Effector memory CD8-positive, alpha-beta T cell (primary cell): Measurements from ENCODE around the gene MUC20.
"Not testable (repeated sequence)": the region's sequence is repeated elsewhere in the genome, so short reads cannot be mapped to it uniquely, and the experiment has no call there.

Experiments used
- ATAC-seq: fragments of 150-1000 bp; cut with Tn5 transposase; replicated peaks from 2 replicates; pipeline ENCODE4 v1.10.0; 2021; ENCODE audit warnings: mild to moderate bottlenecking, moderate library complexity
- DNase-seq, 3 experiments: peaks; one replicate each; pipeline ENCODE4 v3.0.0; 2021
- H3K27ac Mint-ChIP-seq, 2 donors: one replicate each; pipeline ENCODE4 v1.8.0; 2022; ENCODE audit warnings: mild to moderate bottlenecking in 2 of 2, mixed read lengths in 2 of 2, moderate library complexity in 2 of 2
- H3K27me3 Mint-ChIP-seq, 2 donors: one replicate each; pipeline ENCODE4 v1.8.0; 2022; ENCODE audit warnings: mixed read lengths in 2 of 2
- H3K36me3 Mint-ChIP-seq: one replicate; pipeline ENCODE4 v1.8.0; 2022; ENCODE audit warnings: mild to moderate bottlenecking, moderate library complexity, mixed read lengths; ENCODE audit not compliant: insufficient read depth
- H3K4me1 Mint-ChIP-seq, 2 donors: one replicate each; pipeline ENCODE4 v1.8.0; 2022; ENCODE audit warnings: low read depth in 2 of 2, mixed read lengths in 2 of 2
- H3K4me3 Mint-ChIP-seq, 2 donors: one replicate each; pipeline ENCODE4 v1.8.0; 2022; ENCODE audit warnings: mild to moderate bottlenecking in 2 of 2, mixed read lengths in 2 of 2, moderate library complexity in 2 of 2
- H3K9me3 Mint-ChIP-seq, 2 donors: one replicate each; pipeline ENCODE4 v1.8.0; 2022; ENCODE audit warnings: mixed read lengths in 2 of 2
- total RNA-seq, 9 experiments: gene quantifications; one replicate each; lab custom pipeline; 2026; lab: John Stamatoyannopoulos, UW

MUC20 gene, protein sequence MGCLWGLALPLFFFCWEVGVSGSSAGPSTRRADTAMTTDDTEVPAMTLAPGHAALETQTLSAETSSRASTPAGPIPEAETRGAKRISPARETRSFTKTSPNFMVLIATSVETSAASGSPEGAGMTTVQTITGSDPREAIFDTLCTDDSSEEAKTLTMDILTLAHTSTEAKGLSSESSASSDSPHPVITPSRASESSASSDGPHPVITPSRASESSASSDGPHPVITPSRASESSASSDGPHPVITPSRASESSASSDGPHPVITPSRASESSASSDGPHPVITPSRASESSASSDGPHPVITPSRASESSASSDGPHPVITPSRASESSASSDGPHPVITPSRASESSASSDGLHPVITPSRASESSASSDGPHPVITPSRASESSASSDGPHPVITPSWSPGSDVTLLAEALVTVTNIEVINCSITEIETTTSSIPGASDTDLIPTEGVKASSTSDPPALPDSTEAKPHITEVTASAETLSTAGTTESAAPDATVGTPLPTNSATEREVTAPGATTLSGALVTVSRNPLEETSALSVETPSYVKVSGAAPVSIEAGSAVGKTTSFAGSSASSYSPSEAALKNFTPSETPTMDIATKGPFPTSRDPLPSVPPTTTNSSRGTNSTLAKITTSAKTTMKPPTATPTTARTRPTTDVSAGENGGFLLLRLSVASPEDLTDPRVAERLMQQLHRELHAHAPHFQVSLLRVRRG
- total RNA-seq: 0.30 to 6.9 (median 3.0) reads per million in 9 experiments

DNA sequence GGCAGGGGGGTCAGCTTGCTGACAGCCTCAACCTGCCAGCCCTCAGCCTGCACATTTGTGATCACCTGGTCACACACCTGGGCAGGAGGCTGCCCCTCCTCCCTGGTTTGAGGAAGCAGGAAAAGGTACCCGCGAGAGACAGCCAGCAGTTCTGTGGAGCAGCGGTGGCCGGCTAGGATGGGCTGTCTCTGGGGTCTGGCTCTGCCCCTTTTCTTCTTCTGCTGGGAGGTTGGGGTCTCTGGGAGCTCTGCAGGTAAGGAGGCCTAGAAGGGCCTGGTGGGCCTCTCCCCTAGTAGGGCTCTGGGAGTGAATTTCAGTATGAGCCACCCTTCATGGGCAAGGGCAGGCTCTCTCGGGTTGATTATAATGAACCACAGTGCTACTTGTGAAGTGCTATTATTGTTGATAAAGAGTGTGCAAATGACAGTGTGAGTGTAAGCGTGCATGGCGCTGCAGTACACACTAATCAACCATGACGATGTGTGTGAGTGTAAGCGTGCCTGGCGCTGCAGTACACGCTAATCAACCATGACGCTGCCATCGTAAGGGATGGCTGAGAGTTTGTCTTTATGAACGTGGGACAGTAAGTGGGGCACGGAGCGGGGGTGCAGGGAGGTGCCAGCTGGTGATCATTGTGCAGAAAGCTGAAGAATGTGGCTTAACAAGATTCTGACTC lies at the start of gene MUC20:
TSS of gene MUC20 (plus strand) at position 148 of the 676 bp plus-strand sequence. CDS start at position 178, 30 bp downstream.
- not testable (repeated sequence) for H3K27me3 Mint-ChIP-seq, H3K36me3 Mint-ChIP-seq, ATAC-seq, H3K4me1 Mint-ChIP-seq, H3K4me3 Mint-ChIP-seq, DNase-seq, H3K9me3 Mint-ChIP-seq
- H3K27ac Mint-ChIP-seq: peak within 1 kb of the TSS in 1 of 2 donors; percentile 44

DNA sequence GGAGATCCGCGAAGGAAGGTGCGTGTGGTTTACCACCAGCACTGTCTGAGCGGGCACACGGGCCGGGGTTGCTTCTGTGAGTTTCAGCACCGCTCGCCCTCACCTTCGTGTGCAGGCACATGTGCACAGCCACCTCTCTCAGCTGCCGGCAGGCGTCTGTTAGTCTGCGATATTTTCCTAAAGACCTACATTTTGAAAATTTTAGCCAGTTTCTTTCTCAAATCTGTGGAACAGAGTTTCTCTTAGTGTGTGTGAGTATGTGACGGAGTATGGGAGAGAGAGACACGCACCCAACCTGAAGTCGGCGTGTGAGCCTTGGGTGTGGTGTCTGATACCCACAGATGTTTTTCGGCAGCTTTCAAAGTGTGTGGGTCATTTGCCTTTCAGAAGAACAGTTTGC lies 49.5 kb upstream of the MUC20 start:
- not testable (repeated sequence) for H3K27me3 Mint-ChIP-seq, H3K27ac Mint-ChIP-seq, H3K9me3 Mint-ChIP-seq, DNase-seq, H3K4me1 Mint-ChIP-seq, H3K4me3 Mint-ChIP-seq
- peak; percentile 37 for ATAC-seq
- peaks cover 77% of the 10 kb centered on the region for H3K36me3 Mint-ChIP-seq

DNA sequence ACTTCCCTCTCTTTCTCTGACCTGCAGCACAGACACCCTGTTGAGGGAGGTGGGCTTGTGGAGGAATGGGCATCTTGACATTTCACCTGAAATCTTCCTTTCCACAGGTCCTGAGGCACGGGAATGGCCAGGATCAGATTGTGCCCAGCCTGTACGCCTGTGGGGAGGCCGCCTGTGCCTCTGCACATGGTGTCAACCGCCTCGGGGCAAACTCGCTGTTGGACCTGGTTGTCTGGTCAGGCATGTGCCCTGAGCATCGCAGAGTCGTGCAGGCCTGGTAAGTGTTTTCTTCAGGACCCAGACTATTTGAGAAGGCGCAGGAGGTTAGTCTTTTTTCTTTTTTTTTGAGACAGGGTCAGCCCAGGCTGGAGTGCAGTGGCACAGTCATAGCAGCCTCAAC lies 47.1 kb upstream of the MUC20 start:
- not testable (repeated sequence) for H3K4me1 Mint-ChIP-seq, DNase-seq, ATAC-seq, H3K9me3 Mint-ChIP-seq, H3K4me3 Mint-ChIP-seq, H3K27me3 Mint-ChIP-seq, H3K27ac Mint-ChIP-seq
- peaks cover 85% of the 10 kb centered on the region for H3K36me3 Mint-ChIP-seq

DNA sequence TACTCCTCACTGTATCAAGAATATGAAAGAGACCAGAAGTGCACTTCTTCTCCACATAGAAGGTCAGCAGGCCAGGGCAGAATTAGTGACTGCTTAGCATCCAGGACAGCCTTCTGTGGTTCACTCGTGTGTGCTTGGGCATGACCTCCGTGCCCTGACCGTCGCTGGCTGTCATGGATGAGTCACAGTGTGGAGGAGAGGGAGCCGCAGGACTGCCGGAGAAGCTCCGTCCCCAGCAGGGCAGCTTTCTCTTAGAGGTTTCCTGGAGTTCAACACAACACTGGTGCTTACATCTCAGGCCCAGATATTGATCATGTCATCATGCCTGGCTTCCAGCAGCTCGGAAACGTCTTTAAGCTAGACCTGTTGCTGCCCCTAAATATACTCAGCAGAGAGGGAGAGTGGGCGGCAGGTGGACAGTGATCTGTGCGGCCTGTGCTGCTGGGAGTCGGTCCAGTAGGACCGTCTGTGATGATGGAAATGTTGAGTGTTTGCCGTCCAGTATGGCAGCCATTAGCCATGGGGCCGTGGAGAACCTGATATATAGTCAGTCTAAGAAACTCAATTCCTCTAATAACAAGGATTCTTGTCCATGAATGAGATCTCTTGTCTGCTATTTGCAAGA lies 42.3 kb upstream of the MUC20 start:
- H3K4me3 Mint-ChIP-seq, ATAC-seq, DNase-seq, H3K9me3 Mint-ChIP-seq, H3K4me1 Mint-ChIP-seq, H3K27me3 Mint-ChIP-seq: not testable (repeated sequence)
- peak overlapping the region in 1 of 2 donors; percentile 19 for H3K27ac Mint-ChIP-seq
- H3K36me3 Mint-ChIP-seq: peaks cover 65% of the 10 kb centered on the region

DNA sequence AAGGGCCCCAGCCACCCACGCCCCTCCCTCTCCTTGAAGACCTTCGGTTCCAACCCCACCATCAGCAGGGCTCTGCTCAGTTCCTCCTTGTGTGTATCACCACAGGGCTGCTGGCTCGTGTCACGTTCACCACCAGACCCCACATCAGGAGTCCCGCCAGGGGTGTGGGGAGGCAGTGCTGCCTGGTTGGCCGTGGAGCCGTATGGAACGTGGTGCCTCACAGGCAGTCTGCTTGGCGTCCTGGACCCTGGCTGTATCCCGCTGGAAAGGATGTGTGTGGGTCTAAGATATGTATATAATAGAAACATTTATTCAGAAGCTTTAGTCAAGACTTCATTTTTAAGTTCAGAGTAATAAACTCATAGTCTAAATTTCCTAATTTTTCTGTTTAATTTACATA lies 40.1 kb upstream of the MUC20 start:
- H3K4me3 Mint-ChIP-seq, ATAC-seq, H3K27me3 Mint-ChIP-seq, DNase-seq, H3K27ac Mint-ChIP-seq, H3K4me1 Mint-ChIP-seq, H3K9me3 Mint-ChIP-seq: not testable (repeated sequence)
- H3K36me3 Mint-ChIP-seq: peaks cover 64% of the 10 kb centered on the region

DNA sequence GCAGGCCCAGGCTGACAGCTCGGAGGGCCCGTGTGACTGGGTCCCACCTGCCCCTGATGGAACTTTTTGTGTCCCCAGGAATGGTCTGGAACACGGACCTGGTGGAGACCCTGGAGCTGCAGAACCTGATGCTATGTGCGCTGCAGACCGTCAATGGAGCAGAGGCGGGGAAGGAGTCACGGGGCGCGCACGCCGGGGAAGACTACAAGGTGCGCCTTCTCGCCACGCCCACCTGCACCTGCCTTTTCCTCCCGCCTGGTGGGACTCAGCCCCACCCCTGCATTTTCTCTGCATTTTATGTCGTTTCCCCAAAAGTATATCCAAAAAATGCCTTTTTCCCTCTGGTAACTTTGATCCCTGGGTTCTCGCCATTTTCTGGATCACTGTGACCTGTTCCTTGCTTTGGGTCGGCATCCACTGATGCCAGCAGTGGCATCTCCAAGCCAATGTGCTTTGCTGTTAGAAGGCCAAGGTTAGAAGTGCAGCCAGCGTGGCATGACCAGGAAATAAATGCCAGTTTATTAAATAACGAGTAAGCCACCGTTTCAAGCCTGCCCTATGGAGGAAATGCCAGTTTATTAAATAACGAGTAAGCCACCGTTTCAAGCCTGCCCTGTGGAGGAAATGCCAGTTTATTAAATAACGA lies 39.2 kb upstream of the MUC20 start:
- H3K27me3 Mint-ChIP-seq, H3K4me3 Mint-ChIP-seq, H3K4me1 Mint-ChIP-seq, DNase-seq, H3K9me3 Mint-ChIP-seq, ATAC-seq, H3K27ac Mint-ChIP-seq: not testable (repeated sequence)
- peaks cover 65% of the 10 kb centered on the region for H3K36me3 Mint-ChIP-seq

DNA sequence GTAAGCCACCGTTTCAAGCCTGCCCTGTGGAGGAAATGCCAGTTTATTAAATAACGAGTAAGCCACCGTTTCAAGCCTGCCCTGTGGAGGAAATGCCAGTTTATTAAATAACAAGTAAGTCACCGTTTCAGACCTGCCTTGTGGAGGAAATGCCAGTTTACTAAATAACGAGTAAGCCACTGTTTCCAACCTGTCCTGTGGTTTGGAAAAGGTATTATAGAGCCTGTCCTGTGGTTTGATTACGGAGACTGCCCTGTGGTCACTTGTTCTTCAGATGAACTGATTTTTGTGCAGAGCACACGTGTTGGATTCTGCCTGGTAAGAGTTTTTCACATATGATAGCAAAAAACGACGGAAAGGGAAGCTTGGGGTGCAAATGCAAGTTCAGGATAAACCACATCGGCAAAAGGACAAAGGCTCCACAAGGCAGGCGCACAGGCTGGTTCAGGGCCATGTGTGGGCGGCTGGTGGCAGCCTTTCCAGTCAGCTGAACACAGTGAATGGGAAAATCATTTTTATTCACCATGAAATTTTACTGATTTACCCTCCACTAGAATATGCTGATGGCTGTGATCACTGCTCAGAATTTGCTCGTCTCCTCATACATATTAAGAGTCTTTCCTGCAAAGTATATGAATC lies 38.6 kb upstream of the MUC20 start:
- not testable (repeated sequence) for H3K27me3 Mint-ChIP-seq, ATAC-seq, DNase-seq, H3K4me3 Mint-ChIP-seq, H3K4me1 Mint-ChIP-seq, H3K27ac Mint-ChIP-seq, H3K9me3 Mint-ChIP-seq
- H3K36me3 Mint-ChIP-seq: peaks cover 64% of the 10 kb centered on the region

DNA sequence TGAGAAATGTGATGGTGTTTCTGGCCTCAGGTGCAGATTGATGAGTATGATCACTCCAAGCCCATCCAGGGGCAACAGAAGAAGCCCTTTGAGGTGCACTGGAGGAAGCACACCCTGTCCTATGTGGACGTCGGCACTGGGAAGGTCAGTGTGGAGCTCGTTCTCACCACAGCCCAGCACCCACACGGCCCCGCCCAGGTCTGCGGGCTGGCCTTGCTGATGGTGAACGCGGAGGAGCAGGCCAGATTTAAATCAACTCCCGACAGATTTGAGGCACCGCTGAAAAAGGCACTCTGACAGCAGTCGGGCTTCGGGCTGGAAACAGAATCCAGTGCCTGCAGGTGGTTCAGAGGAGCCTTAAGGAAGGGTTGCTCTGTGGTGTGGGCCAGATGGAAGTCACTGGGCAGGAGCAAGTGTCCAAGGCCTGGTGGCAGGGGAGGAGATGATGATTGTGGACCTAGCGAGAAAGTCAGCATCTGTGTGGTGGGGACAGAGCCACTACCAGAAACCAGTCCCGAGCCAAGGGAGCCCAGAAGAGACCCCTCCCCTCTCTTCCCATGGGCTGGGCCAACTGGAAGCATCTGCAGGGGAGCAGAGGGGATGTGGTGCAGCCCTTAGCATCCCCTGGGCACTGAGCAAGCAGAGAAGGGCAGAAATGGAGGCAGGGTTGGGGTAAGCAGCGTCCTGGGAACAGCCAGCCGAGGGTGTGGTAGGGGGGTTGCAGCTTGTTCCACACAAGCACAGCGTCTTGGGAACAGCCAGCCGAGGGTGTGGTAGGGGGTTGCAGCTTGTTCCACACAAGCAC lies 36.9 kb upstream of the MUC20 start:
- H3K27ac Mint-ChIP-seq: peak overlapping the region in 1 of 2 donors; percentile 59
- peaks cover 2 to 13% of the 10 kb centered on the region in 2 donors for H3K4me1 Mint-ChIP-seq
- DNase-seq, H3K27me3 Mint-ChIP-seq, H3K9me3 Mint-ChIP-seq, H3K4me3 Mint-ChIP-seq, ATAC-seq: not testable (repeated sequence)
- H3K36me3 Mint-ChIP-seq: peaks cover 60% of the 10 kb centered on the region

DNA sequence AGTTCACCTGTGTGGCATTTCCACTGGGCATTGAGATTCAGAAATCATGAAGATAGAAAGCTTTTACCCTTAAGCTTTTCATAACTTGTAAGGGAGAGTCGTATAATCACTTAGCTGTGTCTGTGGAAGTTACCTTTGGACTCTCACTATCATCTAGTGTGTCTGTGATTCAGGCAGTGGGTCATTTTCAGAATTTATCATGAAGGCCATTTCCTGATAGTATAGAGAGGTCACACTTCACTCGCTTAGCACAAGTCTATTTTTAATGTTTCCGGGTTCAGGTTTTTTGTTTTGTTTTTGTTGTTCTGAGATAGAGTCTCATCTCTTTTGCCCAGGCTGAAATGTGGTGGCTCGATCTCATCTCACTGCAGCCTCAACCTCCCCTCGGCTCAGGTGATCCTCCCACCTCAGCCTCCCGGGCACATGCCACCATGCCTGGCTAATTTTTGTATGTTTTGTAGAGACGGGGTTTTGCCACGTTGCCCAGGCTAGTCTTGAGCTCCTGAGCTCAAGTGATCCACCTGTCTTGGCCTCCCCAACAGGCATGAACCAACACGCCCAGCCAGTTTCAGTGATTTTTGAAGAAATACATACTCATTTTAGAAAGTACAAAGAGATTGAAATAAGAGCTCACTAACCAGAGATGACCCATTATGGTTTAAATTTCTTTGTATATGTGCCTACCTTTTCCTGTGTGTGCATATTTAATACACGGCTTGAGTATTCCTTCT lies 36.1 kb upstream of the MUC20 start:
- ATAC-seq, H3K4me3 Mint-ChIP-seq, DNase-seq, H3K27me3 Mint-ChIP-seq, H3K9me3 Mint-ChIP-seq: not testable (repeated sequence)
- Mint-ChIP-seq H3K27ac (peak overlapping the region in 1 of 2 donors; percentile 59), H3K4me1 (peaks cover 0 to 13% of the 10 kb centered on the region in 2 donors), H3K36me3 (peaks cover 65% of the 10 kb centered on the region)

DNA sequence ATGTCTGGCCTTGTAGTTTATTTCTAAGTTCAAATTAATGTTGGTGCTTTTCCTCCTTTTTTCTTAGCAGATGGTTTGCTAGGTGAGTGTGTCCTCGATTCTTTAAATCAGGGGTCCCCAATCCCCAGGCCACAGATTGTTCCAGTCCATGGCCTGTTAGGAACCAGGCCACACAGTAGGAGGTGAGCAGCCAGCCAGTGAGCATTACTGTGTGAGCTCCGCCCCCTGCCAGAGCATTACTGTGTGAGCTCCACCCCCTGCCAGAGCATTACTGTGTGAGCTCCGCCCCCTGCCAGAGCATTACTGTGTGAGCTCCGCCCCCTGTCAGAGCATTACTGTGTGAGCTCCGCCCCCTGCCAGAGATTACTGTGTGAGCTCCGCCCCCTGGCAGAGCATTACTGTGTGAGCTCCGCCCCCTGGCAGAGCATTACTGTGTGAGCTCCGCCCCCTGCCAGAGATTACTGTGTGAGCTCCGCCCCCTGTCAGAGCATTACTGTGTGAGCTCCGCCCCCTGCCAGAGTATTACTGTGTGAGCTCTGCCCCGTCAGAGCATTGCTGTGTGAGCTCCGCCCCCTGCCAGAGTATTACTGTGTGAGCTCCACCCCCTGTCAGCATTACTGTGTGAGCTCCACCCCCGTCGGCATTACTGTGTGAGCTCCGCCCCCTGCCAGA lies 34.1 kb upstream of the MUC20 start:
- peaks cover 0 to 13% of the 10 kb centered on the region in 2 donors for H3K4me1 Mint-ChIP-seq
- not testable (repeated sequence) for ATAC-seq, H3K27me3 Mint-ChIP-seq, H3K4me3 Mint-ChIP-seq, DNase-seq, H3K9me3 Mint-ChIP-seq, H3K27ac Mint-ChIP-seq
- H3K36me3 Mint-ChIP-seq: peaks cover 69% of the 10 kb centered on the region

DNA sequence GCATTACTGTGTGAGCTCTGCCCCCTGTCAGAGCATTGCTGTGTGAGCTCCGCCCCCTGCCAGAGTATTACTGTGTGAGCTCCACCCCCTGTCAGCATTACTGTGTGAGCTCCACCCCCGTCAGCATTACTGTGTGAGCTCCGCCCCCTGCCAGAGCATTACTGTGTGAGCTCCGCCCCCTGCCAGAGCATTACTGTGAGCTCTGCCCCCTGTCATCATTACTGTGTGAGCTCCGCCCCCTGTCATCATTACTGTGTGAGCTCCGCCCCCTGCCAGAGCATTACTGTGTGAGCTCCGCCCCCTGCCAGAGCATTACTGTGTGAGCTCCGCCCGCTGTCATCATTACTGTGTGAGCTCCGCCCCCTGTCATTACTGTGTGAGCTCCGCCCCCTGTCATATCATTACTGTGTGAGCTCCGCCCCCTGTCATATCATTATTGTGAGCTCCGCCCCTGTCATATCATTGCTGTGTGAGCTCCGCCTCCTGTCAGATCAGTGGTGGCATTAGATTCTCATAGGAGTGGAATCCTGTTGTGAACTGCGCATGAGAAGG lies 33.5 kb upstream of the MUC20 start:
- H3K27me3 Mint-ChIP-seq, DNase-seq, H3K9me3 Mint-ChIP-seq, H3K4me3 Mint-ChIP-seq: not testable (repeated sequence)
- Mint-ChIP-seq H3K27ac (peak overlapping the region; percentile 26 to 34), H3K4me1 (peaks cover 0 to 13% of the 10 kb centered on the region in 2 donors), H3K36me3 (peaks cover 74% of the 10 kb centered on the region)
- ATAC-seq: peak; percentile 31
